ENCODE data around the gene NCKAP5.

Gene NCKAP5

GRCh38 chr2:132876745-132877391, 691.4 kb downstream of the NCKAP5 start:
- DNase-seq (ENCODE audit: low read depth): no peak
- H3K4me3 ChIP-seq (ENCODE audit: control insufficient read depth, low read depth, low read length): no peak overlapping the region
- no peak for TF ChIP-seq CTCF (IDR thresholded peaks at IDR 0.05; ENCODE audit: control insufficient read depth, insufficient read depth, low read depth, low read length, missing control alignments)

- no peak for DNase-seq (ENCODE audit: low read depth)
- TF ChIP-seq CTCF (IDR thresholded peaks at IDR 0.05; ENCODE audit: control insufficient read depth, insufficient read depth, low read depth, low read length, missing control alignments): no peak
These were observed 693.1 kb downstream of the NCKAP5 start for GRCh38 chr2:132875193-132875592.

GRCh38 chr2:132873738-132874137, 694.5 kb downstream of the NCKAP5 start:
- TF ChIP-seq CTCF (IDR thresholded peaks at IDR 0.05; ENCODE audit: control insufficient read depth, insufficient read depth, low read depth, low read length, missing control alignments): no peak
- no peak for DNase-seq (ENCODE audit: low read depth)
- H3K4me3 ChIP-seq (ENCODE audit: control insufficient read depth, low read depth, low read length): no peak overlapping the region

More at GRCh38 chr2:132875193-132875592, 693.1 kb downstream of the NCKAP5 start:
- no peak overlapping the region for H3K4me3 ChIP-seq (ENCODE audit: control insufficient read depth, low read depth, low read length)

DNA sequence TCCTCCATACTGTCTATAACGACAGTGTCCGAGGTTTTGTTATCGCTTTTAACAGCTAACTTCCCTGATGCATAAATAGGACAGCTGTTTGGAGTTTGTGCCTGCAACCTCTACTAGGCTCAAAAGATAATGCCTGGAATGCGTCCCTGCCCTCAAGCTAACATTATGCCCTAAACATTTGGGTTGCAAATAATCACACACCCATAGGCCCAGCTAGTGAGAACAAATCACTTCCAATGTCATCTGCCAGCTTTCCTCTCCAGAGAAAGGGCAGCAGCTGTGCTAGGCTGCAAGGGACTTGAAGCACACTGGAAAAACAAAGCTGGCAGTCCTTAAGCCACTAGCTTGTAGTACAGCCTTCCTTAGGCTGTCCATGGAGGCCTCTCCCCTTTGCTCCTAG, 696.4 kb downstream of the NCKAP5 start:
- no peak for TF ChIP-seq CTCF (IDR thresholded peaks at IDR 0.05; ENCODE audit: control insufficient read depth, insufficient read depth, low read depth, low read length, missing control alignments)
- no peak for DNase-seq (ENCODE audit: low read depth)
- H3K4me3 ChIP-seq (ENCODE audit: control insufficient read depth, low read depth, low read length): no peak overlapping the region

GRCh38 chr2:132863961-132864360, 704.3 kb downstream of the NCKAP5 start:
- no peak for DNase-seq (ENCODE audit: low read depth)
- TF ChIP-seq CTCF (IDR thresholded peaks at IDR 0.05; ENCODE audit: control insufficient read depth, insufficient read depth, low read depth, low read length, missing control alignments): no peak
- H3K4me3 ChIP-seq (ENCODE audit: control insufficient read depth, low read depth, low read length): no peak overlapping the region

DNA sequence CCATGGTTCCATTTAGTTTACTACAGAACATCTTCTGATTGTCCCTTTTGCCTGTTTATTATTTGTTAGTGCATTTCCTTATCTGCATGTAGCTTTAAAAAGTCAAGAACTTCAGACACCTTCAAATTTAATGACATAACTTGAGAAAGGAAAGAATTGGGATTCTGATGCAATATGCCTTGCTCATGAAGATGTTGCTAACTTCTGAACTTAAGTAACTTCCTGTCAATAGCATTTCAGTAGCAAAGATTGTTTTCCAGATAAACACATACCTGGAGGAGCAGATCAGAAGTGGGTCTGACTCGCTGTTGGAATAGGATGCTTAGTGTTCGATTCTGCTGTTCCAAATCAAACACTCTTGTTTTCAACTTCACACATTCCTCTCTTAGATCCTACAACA, 708.0 kb downstream of the NCKAP5 start:
- H3K4me3 ChIP-seq (ENCODE audit: control insufficient read depth, low read depth, low read length): no peak overlapping the region
- DNase-seq (ENCODE audit: low read depth): no peak
- no peak for TF ChIP-seq CTCF (IDR thresholded peaks at IDR 0.05; ENCODE audit: control insufficient read depth, insufficient read depth, low read depth, low read length, missing control alignments)
